MCF 10A (cell line): ENCODE measurements around the gene BTN3A1. TPM values are rescaled to one million over a fixed set of nuclear protein-coding genes. Genes with fewer than 3 reads are reported as not detected.
"Not testable (repeated sequence)": the region's sequence is repeated elsewhere in the genome, so short reads cannot be mapped to it uniquely, and the experiment has no call there.

Experiments
- BruUV-seq: library from RNA; stranded (reverse); fragments of 400-500 nt; replicated peaks from 2 replicates; lab custom pipeline; 2021; lab: Mats Ljungman, UMichigan
- CTCF ChIA-PET: fragments of 300-600 bp; sonication (Branson Sonifier 250); formaldehyde crosslinking; extraction: SDS; loops from one replicate; lab custom pipeline; 2021; ENCODE audit warnings: antibody characterized with exemption, inconsistent platforms; lab: Yijun Ruan, JAX
- POLR2A ChIA-PET: fragments of 300-600, 350-650 bp; sonication (Branson Sonifier 250); formaldehyde crosslinking; extraction: SDS; loops from one replicate; lab custom pipeline; 2020; ENCODE audit warnings: antibody characterized with exemption, inconsistent platforms; lab: Yijun Ruan, JAX
- DNase-seq: peaks from one replicate; pipeline ENCODE4 v3.0.0-alpha.2; 2018; ENCODE audit not compliant: unreplicated experiment
- H3K27ac Mint-ChIP-seq: one replicate; pipeline ENCODE4 v1.8.0; 2022; ENCODE audit warnings: mild to moderate bottlenecking, low read depth, mixed read lengths; ENCODE audit not compliant: unreplicated experiment
- H3K27me3 Mint-ChIP-seq: one replicate; pipeline ENCODE4 v1.8.0; 2022; ENCODE audit warnings: mixed read lengths; ENCODE audit not compliant: insufficient read depth, unreplicated experiment
- H3K36me3 Mint-ChIP-seq: one replicate; pipeline ENCODE4 v1.8.0; 2022; ENCODE audit warnings: mild to moderate bottlenecking, moderate library complexity, mixed read lengths; ENCODE audit not compliant: insufficient read depth, unreplicated experiment
- H3K4me1 Mint-ChIP-seq: one replicate; pipeline ENCODE4 v1.8.0; 2022; ENCODE audit warnings: mixed read lengths; ENCODE audit not compliant: insufficient read depth, unreplicated experiment
- H3K4me3 Mint-ChIP-seq: one replicate; pipeline ENCODE4 v1.8.0; 2022; ENCODE audit warnings: mild to moderate bottlenecking, moderate library complexity, mixed read lengths; ENCODE audit not compliant: unreplicated experiment
- H3K9me3 Mint-ChIP-seq: one replicate; pipeline ENCODE4 v1.8.0; 2022; ENCODE audit warnings: mixed read lengths; ENCODE audit not compliant: unreplicated experiment
- intact Hi-C: fragments of 100-400 bp; cut with micrococcal nuclease; formaldehyde crosslinking; loops from 2 replicates; pipeline ENCODE4 v1.14.1; 2022
- total RNA-seq: library from RNA; stranded (reverse); gene quantifications from 2 replicates; pipeline ENCODE4 v1.2.3, GENCODE V29; 2022
- TF ChIP-seq, protein P1 (sequence below): fragments of 200-600 bp; IDR thresholded peaks from one replicate; pipeline ENCODE4 v1.8.0; 2022; ENCODE audit warnings: antibody characterized with exemption, mild to moderate bottlenecking; ENCODE audit not compliant: unreplicated experiment

BTN3A1 gene
- total RNA-seq, 1 experiment from 2014 or later = 8.0 TPM

DNA sequence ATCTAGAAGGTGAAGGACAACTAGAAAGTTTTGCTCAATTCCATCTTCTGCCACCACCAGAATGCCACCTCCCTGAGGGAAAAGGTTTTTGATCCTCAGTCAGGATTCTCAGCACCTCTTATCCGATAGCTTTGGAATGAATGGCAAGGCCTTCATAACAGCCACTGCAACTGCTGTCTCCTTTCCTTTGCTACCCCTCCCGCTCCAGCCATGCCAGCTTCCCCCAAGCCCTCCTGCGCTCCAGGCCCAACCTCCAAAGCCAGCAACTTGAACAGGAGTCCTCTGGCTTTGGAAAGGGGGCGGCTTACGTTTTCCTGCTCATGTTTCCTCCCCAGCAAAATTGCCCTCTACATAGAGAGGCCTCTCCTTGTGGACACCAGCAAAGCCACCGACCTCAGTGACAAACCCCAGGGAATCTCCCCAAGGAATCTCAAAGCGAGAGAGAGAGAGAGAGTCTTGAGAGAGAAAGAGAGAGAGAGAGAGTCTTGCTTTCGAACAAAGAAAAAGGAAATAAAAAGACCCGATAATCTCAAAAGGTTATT, 55.3 kb downstream of the BTN3A1 start:
- H3K27me3 Mint-ChIP-seq = no peaks in the 10 kb centered on the region
- TF ChIP-seq, protein P1, sequence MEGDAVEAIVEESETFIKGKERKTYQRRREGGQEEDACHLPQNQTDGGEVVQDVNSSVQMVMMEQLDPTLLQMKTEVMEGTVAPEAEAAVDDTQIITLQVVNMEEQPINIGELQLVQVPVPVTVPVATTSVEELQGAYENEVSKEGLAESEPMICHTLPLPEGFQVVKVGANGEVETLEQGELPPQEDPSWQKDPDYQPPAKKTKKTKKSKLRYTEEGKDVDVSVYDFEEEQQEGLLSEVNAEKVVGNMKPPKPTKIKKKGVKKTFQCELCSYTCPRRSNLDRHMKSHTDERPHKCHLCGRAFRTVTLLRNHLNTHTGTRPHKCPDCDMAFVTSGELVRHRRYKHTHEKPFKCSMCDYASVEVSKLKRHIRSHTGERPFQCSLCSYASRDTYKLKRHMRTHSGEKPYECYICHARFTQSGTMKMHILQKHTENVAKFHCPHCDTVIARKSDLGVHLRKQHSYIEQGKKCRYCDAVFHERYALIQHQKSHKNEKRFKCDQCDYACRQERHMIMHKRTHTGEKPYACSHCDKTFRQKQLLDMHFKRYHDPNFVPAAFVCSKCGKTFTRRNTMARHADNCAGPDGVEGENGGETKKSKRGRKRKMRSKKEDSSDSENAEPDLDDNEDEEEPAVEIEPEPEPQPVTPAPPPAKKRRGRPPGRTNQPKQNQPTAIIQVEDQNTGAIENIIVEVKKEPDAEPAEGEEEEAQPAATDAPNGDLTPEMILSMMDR = no peak
- H3K27ac Mint-ChIP-seq = peak overlapping the region; percentile 98
- intact Hi-C loops = loop anchor here (2.0 to 10.0 kb wide), 3 partner anchors 17 to 113 kb away; partner anchors contain the start of gene BTN3A3
- peaks cover 20% of the 10 kb centered on the region for H3K4me1 Mint-ChIP-seq
- no peaks in the 10 kb centered on the region for H3K9me3 Mint-ChIP-seq
- no peak for DNase-seq
- BruUV-seq = no TSS peak
- POLR2A ChIA-PET = interaction anchor here (0.6 to 1.7 kb wide), 6 partner anchors 17 to 138 kb away, joined by 3 to 9 read pairs (median 4); no protein-coding TSS in a partner anchor
- peak overlapping the region; percentile 85 for H3K4me3 Mint-ChIP-seq
- peaks cover 34% of the 10 kb centered on the region for H3K36me3 Mint-ChIP-seq
- CTCF ChIA-PET = no interaction called here

DNA sequence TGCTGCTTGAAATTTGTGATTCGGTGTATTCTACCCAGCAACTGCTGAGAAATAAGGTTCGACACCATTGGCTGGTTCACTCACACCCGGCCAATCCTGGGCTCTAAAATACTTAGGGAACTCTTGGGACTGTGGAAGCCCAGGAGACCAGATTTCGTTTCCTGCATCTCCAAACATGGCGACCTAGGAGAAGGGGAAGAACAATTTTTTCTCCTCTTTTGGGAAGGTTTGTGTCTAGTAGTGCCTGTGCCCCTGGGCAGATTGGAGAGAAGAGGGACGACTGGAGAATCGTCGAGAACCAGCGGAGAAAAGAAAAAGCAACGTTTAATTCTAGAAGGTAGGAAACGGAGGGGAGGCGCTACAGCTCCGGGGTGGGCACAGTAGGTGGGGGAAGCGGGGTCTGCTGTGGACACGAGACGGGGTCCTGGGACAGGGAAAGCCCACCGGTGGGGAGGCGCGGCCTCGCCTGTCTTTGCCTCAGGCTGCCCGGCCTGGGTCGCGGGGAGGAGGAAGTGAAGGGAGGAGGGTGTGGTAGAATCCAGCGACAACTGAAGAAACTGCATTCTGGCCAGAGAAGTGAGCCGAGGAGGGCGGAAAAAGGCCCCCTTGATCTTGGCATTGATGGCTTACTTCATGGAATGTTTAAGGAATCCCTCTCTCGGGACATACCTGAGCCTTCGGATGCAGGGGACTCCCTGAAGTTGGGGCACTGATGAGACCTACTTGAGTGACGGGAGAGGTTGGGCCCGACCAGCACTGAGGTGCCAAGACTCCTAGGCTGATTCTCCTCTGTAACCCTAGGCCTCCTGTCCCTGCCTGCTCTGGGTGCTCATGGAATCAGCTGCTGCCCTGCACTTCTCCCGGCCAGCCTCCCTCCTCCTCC, 56.0 kb downstream of the BTN3A1 start, which contains the start of gene BTN2A1:
Gene BTN2A1, plus strand, starts transcription at position 150 of the 883 bp plus-strand sequence. Its CDS starts 682 bp downstream, at position 832.
- intact Hi-C loops = loop anchor here (2.0 to 10.0 kb wide), 3 partner anchors 17 to 113 kb away; partner anchors contain the start of gene BTN3A3
- no peaks in the 10 kb centered on the region for H3K9me3 Mint-ChIP-seq
- H3K27ac Mint-ChIP-seq = peak within 1 kb of the TSS; percentile 98
- H3K4me1 Mint-ChIP-seq = peaks cover 20% of the 10 kb centered on the region
- H3K4me3 Mint-ChIP-seq = peak within 1 kb of the TSS; percentile 85
- DNase-seq = peak; percentile 94
- TF ChIP-seq, protein P1 = no peak
- no peaks in the 10 kb centered on the region for H3K27me3 Mint-ChIP-seq
- ChIA-PET POLR2A (interaction anchor here (0.6 to 1.7 kb wide), 8 partner anchors 16 to 137 kb away, joined by 3 to 9 read pairs (median 4); no protein-coding TSS in a partner anchor), CTCF (no interaction called here)
- BruUV-seq = no TSS peak
- peaks cover 41% of the 10 kb centered on the region for H3K36me3 Mint-ChIP-seq

DNA sequence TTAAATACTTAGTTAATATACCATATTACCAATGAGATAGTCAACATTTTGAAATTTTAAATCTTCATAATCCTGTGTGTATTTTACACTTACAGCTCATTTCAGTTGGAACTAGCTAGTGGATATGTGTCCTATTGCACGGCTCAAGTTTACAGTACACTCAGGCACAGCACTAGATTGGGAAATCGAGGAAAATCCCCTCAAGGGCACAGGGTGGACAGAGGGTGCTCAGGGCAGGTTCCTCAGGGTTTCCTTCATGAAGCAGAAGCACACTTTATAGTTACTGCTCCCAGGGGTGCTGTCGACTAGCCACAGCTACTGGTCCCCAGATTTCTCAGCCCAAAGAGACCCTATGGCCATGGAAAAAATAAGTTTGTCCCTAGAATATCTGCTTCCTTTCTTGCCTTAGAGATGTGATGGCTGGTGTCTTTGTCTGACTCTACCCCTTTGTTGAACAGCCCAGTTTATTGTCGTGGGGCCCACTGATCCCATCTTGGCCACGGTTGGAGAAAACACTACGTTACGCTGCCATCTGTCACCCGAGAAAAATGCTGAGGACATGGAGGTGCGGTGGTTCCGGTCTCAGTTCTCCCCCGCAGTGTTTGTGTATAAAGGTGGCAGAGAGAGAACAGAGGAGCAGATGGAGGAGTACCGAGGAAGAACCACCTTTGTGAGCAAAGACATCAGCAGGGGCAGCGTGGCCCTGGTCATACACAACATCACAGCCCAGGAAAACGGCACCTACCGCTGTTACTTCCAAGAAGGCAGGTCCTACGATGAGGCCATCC, 57.1 kb downstream of the BTN3A1 start:
- peaks cover 53% of the 10 kb centered on the region for H3K36me3 Mint-ChIP-seq
- no peak for DNase-seq
- H3K27ac Mint-ChIP-seq = peak overlapping the region; percentile 98
- TF ChIP-seq, protein P1 = no peak
- BruUV-seq = no TSS peak
- no peaks in the 10 kb centered on the region for H3K9me3 Mint-ChIP-seq
- H3K4me1 Mint-ChIP-seq = peaks cover 20% of the 10 kb centered on the region
- no peaks in the 10 kb centered on the region for H3K27me3 Mint-ChIP-seq
- intact Hi-C loops = loop anchor here (5.0 to 10.0 kb wide), 2 partner anchors 108 to 114 kb away; no protein-coding TSS in a partner anchor
- CTCF ChIA-PET = no interaction called here
- peak overlapping the region; percentile 85 for H3K4me3 Mint-ChIP-seq
- POLR2A ChIA-PET = interaction anchor here (0.8 to 1.0 kb wide), 2 partner anchors 15 to 76 kb away, joined by 3 to 4 read pairs; no protein-coding TSS in a partner anchor

DNA sequence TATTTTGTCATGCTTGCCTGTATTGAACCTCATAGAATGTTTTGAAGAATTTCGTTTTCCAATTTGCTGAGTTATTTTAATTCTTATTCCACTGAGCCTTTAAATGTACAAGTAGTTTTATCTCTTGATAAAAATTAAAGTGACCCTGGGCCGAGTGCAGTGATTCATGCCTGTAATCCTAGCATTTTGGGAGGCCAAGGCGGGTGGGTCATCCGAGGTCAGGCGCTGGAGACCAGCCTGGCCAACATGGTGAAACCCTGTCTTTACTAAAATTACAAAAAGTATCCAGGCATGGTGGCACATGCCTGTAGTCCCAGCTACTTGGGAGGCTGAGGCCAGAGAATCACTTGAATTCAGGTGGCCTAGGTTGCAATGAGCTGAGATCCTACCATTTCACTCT, 59.3 kb downstream of the BTN3A1 start:
- intact Hi-C loops, H3K27ac Mint-ChIP-seq, H3K4me3 Mint-ChIP-seq, BruUV-seq, H3K27me3 Mint-ChIP-seq, H3K9me3 Mint-ChIP-seq, DNase-seq: not testable (repeated sequence)
- Mint-ChIP-seq H3K4me1 (peaks cover 20% of the 10 kb centered on the region), H3K36me3 (peaks cover 74% of the 10 kb centered on the region)
- POLR2A ChIA-PET = interaction anchor here (2.3 kb wide), 1 partner anchor 13 kb away, joined by 4 read pairs; no protein-coding TSS in a partner anchor
- CTCF ChIA-PET = interaction anchor here (1.0 kb wide), 1 partner anchor 10 kb away, joined by 3 read pairs; no protein-coding TSS in a partner anchor
